OCI-LY1 (cell line): ENCODE data around the gene SKAP1.

ENCODE experiments used
- EZH2 ChIP-seq: fragments of 200-600 bp; sonication (generic), shearing (Covaris generic); IDR thresholded peaks from 2 replicates; pipeline ENCODE4 v1.8.0; 2017; ENCODE audit warnings: borderline replicate concordance, mixed run types, mild to moderate bottlenecking, antibody characterized with exemption, low read length, moderate library complexity, mixed read lengths
- TF ChIP-seq, protein P1 (sequence below): fragments of 200-600 bp; sonication (generic), shearing (Covaris generic); IDR thresholded peaks from 2 replicates; pipeline ENCODE4 v1.5.1; 2017; ENCODE audit warnings: mild to moderate bottlenecking, antibody characterized with exemption, low read length, moderate library complexity, mixed read lengths

DNA sequence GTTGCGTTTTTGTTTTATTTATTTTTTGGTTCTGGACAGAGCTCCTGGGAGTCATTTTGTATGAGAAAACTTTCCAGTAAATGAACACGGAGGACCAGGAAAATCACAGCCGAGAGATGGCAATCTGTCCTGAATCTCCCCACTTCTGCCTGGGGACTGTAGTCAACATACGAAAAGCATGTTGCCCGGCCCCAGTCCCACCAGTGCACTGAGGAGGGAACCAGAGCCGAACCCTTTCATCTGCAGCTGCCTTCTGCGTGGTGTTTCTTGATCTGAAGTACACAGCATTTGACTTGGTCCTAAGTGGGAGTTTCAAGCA, 303.5 kb downstream of the SKAP1 start:
- TF ChIP-seq, protein P1, sequence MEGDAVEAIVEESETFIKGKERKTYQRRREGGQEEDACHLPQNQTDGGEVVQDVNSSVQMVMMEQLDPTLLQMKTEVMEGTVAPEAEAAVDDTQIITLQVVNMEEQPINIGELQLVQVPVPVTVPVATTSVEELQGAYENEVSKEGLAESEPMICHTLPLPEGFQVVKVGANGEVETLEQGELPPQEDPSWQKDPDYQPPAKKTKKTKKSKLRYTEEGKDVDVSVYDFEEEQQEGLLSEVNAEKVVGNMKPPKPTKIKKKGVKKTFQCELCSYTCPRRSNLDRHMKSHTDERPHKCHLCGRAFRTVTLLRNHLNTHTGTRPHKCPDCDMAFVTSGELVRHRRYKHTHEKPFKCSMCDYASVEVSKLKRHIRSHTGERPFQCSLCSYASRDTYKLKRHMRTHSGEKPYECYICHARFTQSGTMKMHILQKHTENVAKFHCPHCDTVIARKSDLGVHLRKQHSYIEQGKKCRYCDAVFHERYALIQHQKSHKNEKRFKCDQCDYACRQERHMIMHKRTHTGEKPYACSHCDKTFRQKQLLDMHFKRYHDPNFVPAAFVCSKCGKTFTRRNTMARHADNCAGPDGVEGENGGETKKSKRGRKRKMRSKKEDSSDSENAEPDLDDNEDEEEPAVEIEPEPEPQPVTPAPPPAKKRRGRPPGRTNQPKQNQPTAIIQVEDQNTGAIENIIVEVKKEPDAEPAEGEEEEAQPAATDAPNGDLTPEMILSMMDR, result no peak
- TF ChIP-seq EZH2, result no peak
